ENCODE results near the gene KCNH4.
A peak's percentile ranks its signal among the peaks of the same experiment; 100 is the strongest.
"Not testable (repeated sequence)": the region's sequence is repeated elsewhere in the genome, so short reads cannot be mapped to it uniquely, and the experiment has no call there.

KCNH4 gene

DNA sequence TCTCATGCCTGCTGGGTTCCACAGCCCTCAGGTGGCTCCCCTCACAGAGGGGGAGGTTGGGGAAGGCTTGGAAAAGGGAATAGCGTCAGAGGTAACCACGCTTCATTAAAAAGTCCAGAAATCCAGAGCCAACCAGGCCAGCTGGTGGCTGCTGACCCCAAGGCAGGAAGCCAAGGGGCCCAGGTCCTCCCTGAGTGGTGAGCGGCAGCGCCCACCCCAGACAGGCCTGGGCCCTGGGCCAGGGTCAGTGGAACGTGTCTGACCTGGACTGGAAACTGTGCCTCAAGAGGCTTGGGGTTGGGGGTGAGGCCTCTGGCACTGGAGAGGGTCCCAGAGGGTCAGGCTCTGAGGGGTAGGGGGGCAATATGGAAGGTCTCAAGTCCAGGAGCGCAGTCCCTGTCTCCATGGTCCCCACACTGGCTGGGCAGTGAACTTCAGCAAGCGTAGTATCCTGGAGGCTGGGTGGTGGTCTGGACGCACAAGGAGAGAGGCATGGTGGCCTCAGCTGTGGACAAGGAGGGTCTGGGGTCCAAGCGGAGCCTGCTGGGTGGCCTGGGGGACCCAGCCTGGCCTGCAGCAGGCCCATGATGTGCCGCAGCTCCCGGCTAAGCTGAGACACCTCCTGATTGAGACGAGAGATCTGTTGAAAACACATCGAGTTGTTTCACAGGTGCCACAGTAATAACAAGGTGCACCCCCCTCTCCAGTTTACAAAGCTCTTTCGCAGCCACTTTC is 21.0 kb downstream of the KCNH4 start:
- WGBS (ENCODE audit: insufficient coverage): 93% methylated on average over 12 of the region's 14 CpGs
- CTCF ChIA-PET: interaction anchor here (0.6 kb wide), 1 partner anchor 62 kb away, joined by 3 read pairs; no protein-coding TSS in a partner anchor
- Histone ChIP-seq H3K27ac (ENCODE audit: insufficient read depth in 1 of 2, low read depth in 1 of 2, low read length in 2 of 2, poor library complexity in 1 of 2, severe bottlenecking in 2 of 2) (no peak overlapping the region), H3K9me3 (ENCODE audit: control extremely low read depth in 1 of 5, control insufficient read depth in 4 of 5, insufficient read depth in 2 of 5, low read depth in 1 of 5, low read length in 4 of 5) (no peaks in the 10 kb centered on the region), H3K36me3 (ENCODE audit: control insufficient read depth in 4 of 4, insufficient read depth in 4 of 4, low read length in 3 of 4) (no peaks in the 10 kb centered on the region), H3K4me3 (ENCODE audit: control insufficient read depth in 1 of 7, extremely low read depth in 1 of 7, insufficient read depth in 4 of 7, low read depth in 2 of 7, low read length in 6 of 7) (no peak overlapping the region), H3K27me3 (replicated peaks in 2 of 5; ENCODE audit: control insufficient read depth in 4 of 5, insufficient read depth in 5 of 5, low read length in 4 of 5) (no peaks in the 10 kb centered on the region), H3K4me1 (ENCODE audit: control extremely low read depth in 1 of 4, control insufficient read depth in 4 of 4, insufficient read depth in 4 of 4, low read length in 3 of 4) (peaks cover 0 to 3% (median 3%) of the 10 kb centered on the region in 4 experiments)
- POLR2A ChIA-PET: no interaction called here
- no peak for DNase-seq

DNA sequence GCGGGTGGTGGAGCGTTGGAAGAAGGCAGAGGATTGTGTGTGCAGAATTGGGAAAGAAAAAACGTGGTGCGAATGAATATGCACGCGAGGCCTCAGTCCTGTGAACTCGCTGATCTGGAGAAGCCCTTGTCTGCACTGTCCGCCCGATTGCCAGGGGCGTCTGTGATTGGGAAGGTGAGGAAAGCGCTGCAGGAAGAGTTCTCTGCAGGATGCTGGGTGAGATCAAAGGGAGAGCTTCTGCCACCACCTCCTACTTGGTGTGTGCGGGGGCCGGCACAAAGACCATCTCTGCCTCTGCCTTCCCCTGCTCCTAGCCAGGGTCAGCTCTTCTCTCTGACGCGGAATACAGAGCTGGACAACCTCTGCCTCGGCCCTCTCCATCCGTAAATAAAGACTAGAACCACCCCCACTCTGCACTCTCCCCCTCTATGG is 25.3 kb downstream of the KCNH4 start:
- Histone ChIP-seq H3K9me3 (ENCODE audit: control extremely low read depth in 1 of 5, control insufficient read depth in 4 of 5, insufficient read depth in 2 of 5, low read depth in 1 of 5, low read length in 4 of 5) (no peaks in the 10 kb centered on the region), H3K27ac (ENCODE audit: insufficient read depth in 1 of 2, low read depth in 1 of 2, low read length in 2 of 2, poor library complexity in 1 of 2, severe bottlenecking in 2 of 2) (peak overlapping the region in 1 of 2 experiments; percentile 95), H3K4me3 (ENCODE audit: control insufficient read depth in 1 of 7, extremely low read depth in 1 of 7, insufficient read depth in 4 of 7, low read depth in 2 of 7, low read length in 6 of 7) (peak overlapping the region; percentile 13 to 97 (median 93)), H3K36me3 (ENCODE audit: control insufficient read depth in 4 of 4, insufficient read depth in 4 of 4, low read length in 3 of 4) (peaks cover 4 to 9% (median 7%) of the 10 kb centered on the region in 4 experiments), H3K27me3 (replicated peaks in 2 of 5; ENCODE audit: control insufficient read depth in 4 of 5, insufficient read depth in 5 of 5, low read length in 4 of 5) (no peaks in the 10 kb centered on the region), H3K4me1 (ENCODE audit: control extremely low read depth in 1 of 4, control insufficient read depth in 4 of 4, insufficient read depth in 4 of 4, low read length in 3 of 4) (peaks cover 8 to 15% (median 14%) of the 10 kb centered on the region in 4 experiments)
- POLR2A ChIA-PET: no interaction called here
- CTCF ChIA-PET: interaction anchor here (1.3 to 1.6 kb wide), 2 partner anchors 24 to 43 kb away, joined by 3 to 4 read pairs; partner anchors contain the start of gene DHX58
- 72% methylated on average over 16 of the region's 17 CpGs for WGBS (ENCODE audit: insufficient coverage)
- DNase-seq: no peak

- peak; percentile 53 to 63 (median 61) for DNase-seq
- ChIA-PET POLR2A (interaction anchor here (0.7 to 1.4 kb wide), 4 partner anchors 17 to 20 kb away, joined by 3 to 4 read pairs (median 3); no protein-coding TSS in a partner anchor), CTCF (interaction anchor here (0.7 to 2.8 kb wide), 6 partner anchors 16 to 36 kb away, joined by 3 to 10 read pairs (median 4); no protein-coding TSS in a partner anchor)
- Histone ChIP-seq H3K27ac (ENCODE audit: insufficient read depth in 1 of 2, low read depth in 1 of 2, low read length in 2 of 2, poor library complexity in 1 of 2, severe bottlenecking in 2 of 2) (peak overlapping the region; percentile 92 to 95), H3K9me3 (ENCODE audit: control extremely low read depth in 1 of 5, control insufficient read depth in 4 of 5, insufficient read depth in 2 of 5, low read depth in 1 of 5, low read length in 4 of 5) (no peaks in the 10 kb centered on the region), H3K4me1 (ENCODE audit: control extremely low read depth in 1 of 4, control insufficient read depth in 4 of 4, insufficient read depth in 4 of 4, low read length in 3 of 4) (peaks cover 8 to 15% (median 14%) of the 10 kb centered on the region in 4 experiments), H3K4me3 (ENCODE audit: control insufficient read depth in 1 of 7, extremely low read depth in 1 of 7, insufficient read depth in 4 of 7, low read depth in 2 of 7, low read length in 6 of 7) (peak overlapping the region; percentile 73 to 98 (median 95)), H3K27me3 (replicated peaks in 2 of 5; ENCODE audit: control insufficient read depth in 4 of 5, insufficient read depth in 5 of 5, low read length in 4 of 5) (no peaks in the 10 kb centered on the region), H3K36me3 (ENCODE audit: control insufficient read depth in 4 of 4, insufficient read depth in 4 of 4, low read length in 3 of 4) (peaks cover 4 to 11% (median 8%) of the 10 kb centered on the region in 4 experiments)
- WGBS (ENCODE audit: insufficient coverage): 23% methylated on average over 4 of the region's 15 CpGs
Observed at GRCh38 chr17:42153919-42154742, 26.8 kb downstream of the KCNH4 start.

DNA sequence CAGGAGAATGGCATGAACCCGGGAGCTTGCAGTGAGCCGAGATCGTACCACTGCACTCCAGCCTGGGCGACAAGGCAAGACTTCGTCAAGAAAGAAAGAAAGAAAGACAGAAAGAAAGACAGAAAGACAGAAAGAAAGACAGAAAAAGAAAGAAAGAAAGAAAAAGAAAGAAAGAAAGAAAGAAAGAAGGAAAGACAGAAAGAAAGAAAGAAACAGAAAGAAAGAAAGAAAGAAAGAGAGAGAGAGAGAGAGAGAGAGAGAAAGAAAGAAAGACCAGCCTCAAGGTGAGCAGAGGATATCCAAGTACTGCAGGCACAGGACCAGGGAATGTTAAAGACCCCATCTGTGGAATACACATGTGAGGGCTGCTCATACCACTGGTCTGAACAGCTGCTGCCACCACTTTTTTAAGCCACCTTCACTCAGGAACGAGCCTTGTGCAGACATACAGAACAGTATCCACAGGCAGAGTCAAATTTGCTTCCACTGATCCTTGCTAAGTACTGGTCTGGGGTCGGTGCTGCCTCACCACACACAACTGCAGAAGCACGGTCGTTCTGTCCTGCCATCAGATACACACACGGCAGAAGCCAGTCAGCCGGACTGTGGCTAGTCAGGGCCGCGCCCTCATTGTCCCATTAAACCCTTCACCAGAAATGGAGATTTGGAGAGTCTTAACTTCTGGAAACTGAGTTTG is 33.9 kb downstream of the KCNH4 start:
- no peak for DNase-seq
- H3K4me1 ChIP-seq (ENCODE audit: control extremely low read depth in 1 of 4, control insufficient read depth in 4 of 4, insufficient read depth in 4 of 4, low read length in 3 of 4): peaks cover 0 to 1% (median 0%) of the 10 kb centered on the region in 4 experiments
- H3K36me3 ChIP-seq (ENCODE audit: control insufficient read depth in 4 of 4, insufficient read depth in 4 of 4, low read length in 3 of 4): peaks cover 4 to 39% (median 25%) of the 10 kb centered on the region in 4 experiments
- ChIA-PET CTCF (interaction anchor here (0.7 kb wide), 1 partner anchor 27 kb away, joined by 3 read pairs; no protein-coding TSS in a partner anchor), POLR2A (interaction anchor here (0.6 kb wide), 1 partner anchor 33 kb away, joined by 3 read pairs; no protein-coding TSS in a partner anchor)
- WGBS (ENCODE audit: insufficient coverage): 95% methylated on average over 13 of the region's 13 CpGs
- H3K4me3 ChIP-seq (ENCODE audit: control insufficient read depth in 1 of 7, extremely low read depth in 1 of 7, insufficient read depth in 4 of 7, low read depth in 2 of 7, low read length in 6 of 7): no peak overlapping the region
- no peak overlapping the region for H3K27ac ChIP-seq (ENCODE audit: insufficient read depth in 1 of 2, low read depth in 1 of 2, low read length in 2 of 2, poor library complexity in 1 of 2, severe bottlenecking in 2 of 2)
- H3K27me3 ChIP-seq (replicated peaks in 2 of 5; ENCODE audit: control insufficient read depth in 4 of 5, insufficient read depth in 5 of 5, low read length in 4 of 5): no peaks in the 10 kb centered on the region
- no peaks in the 10 kb centered on the region for H3K9me3 ChIP-seq (ENCODE audit: control extremely low read depth in 1 of 5, control insufficient read depth in 4 of 5, insufficient read depth in 2 of 5, low read depth in 1 of 5, low read length in 4 of 5)

DNA sequence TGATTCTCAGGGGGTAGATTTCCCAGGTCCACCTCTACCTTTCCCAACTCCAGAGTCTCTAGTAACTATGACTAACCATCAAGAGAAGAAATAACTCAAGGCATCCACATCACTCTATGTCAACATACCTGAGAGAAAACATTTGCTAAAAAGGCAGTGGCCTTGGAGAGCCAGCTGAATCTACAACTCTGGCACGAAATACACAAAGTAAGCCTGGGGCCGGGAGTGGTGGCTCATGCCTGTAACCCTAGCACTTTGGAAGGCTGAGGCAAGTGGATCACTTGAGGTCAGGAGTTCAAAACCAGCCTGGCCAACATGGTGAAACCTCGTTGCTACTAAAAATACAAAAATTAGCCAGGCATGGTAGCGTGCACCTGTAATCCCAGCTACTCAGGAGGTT is 37.8 kb downstream of the KCNH4 start:
- H3K4me3 ChIP-seq (ENCODE audit: control insufficient read depth in 1 of 7, extremely low read depth in 1 of 7, insufficient read depth in 4 of 7, low read depth in 2 of 7, low read length in 6 of 7); H3K9me3 ChIP-seq (ENCODE audit: control extremely low read depth in 1 of 5, control insufficient read depth in 4 of 5, insufficient read depth in 2 of 5, low read depth in 1 of 5, low read length in 4 of 5); H3K4me1 ChIP-seq (ENCODE audit: control extremely low read depth in 1 of 4, control insufficient read depth in 4 of 4, insufficient read depth in 4 of 4, low read length in 3 of 4); DNase-seq; H3K27me3 ChIP-seq (replicated peaks in 2 of 5; ENCODE audit: control insufficient read depth in 4 of 5, insufficient read depth in 5 of 5, low read length in 4 of 5); POLR2A ChIA-PET: not testable (repeated sequence)
- peak overlapping the region in 1 of 2 experiments; percentile 19 for H3K27ac ChIP-seq (ENCODE audit: insufficient read depth in 1 of 2, low read depth in 1 of 2, low read length in 2 of 2, poor library complexity in 1 of 2, severe bottlenecking in 2 of 2)
- H3K36me3 ChIP-seq (ENCODE audit: control insufficient read depth in 4 of 4, insufficient read depth in 4 of 4, low read length in 3 of 4): peaks cover 3 to 60% (median 21%) of the 10 kb centered on the region in 4 experiments
- WGBS (ENCODE audit: insufficient coverage): 97% methylated on average over 4 of the region's 4 CpGs
- CTCF ChIA-PET: interaction anchor here (1.0 to 3.3 kb wide), 7 partner anchors 9 to 131 kb away, joined by 3 to 13 read pairs (median 4); no protein-coding TSS in a partner anchor

DNA sequence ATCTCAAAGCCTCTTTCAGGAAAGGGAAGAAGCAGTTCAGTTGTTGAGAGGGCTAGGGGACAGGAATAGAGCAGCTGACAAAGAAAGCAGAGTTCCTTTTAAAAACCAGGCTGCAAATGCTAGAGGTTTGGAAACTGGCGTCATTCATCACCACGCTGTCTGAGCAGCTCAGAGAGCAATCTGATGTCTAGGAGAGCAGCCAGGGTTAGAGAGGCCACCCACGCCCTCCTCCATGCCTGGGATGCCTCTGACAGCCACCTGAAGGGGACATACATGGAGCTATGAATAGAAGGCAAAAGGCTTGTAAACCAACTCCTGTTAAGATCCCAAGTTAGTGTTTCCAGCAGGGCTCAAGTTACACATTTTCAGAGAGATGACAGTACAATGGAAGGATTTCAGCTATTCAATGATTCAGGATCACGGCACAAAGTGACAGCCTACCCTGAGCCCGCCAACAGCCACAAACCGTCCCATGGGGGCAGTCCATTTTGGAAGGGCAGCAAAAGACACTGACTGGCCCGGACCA is 38.5 kb downstream of the KCNH4 start:
- POLR2A ChIA-PET: no interaction called here
- DNase-seq: no peak
- CTCF ChIA-PET: interaction anchor here (0.7 to 3.3 kb wide), 5 partner anchors 9 to 131 kb away, joined by 3 to 13 read pairs (median 4); no protein-coding TSS in a partner anchor
- Histone ChIP-seq H3K9me3 (ENCODE audit: control extremely low read depth in 1 of 5, control insufficient read depth in 4 of 5, insufficient read depth in 2 of 5, low read depth in 1 of 5, low read length in 4 of 5) (no peaks in the 10 kb centered on the region), H3K27me3 (replicated peaks in 2 of 5; ENCODE audit: control insufficient read depth in 4 of 5, insufficient read depth in 5 of 5, low read length in 4 of 5) (no peaks in the 10 kb centered on the region), H3K27ac (ENCODE audit: insufficient read depth in 1 of 2, low read depth in 1 of 2, low read length in 2 of 2, poor library complexity in 1 of 2, severe bottlenecking in 2 of 2) (peak overlapping the region in 1 of 2 experiments; percentile 19), H3K36me3 (ENCODE audit: control insufficient read depth in 4 of 4, insufficient read depth in 4 of 4, low read length in 3 of 4) (peaks cover 3 to 61% (median 20%) of the 10 kb centered on the region in 4 experiments), H3K4me1 (ENCODE audit: control extremely low read depth in 1 of 4, control insufficient read depth in 4 of 4, insufficient read depth in 4 of 4, low read length in 3 of 4) (peaks cover 0 to 10% (median 1%) of the 10 kb centered on the region in 4 experiments), H3K4me3 (ENCODE audit: control insufficient read depth in 1 of 7, extremely low read depth in 1 of 7, insufficient read depth in 4 of 7, low read depth in 2 of 7, low read length in 6 of 7) (no peak overlapping the region)
- WGBS (ENCODE audit: insufficient coverage): 84% methylated on average over 6 of the region's 7 CpGs

All from common myeloid progenitor, CD34-positive (primary cell).